Right lobe of liver (tissue), 6 donors: ENCODE measurements around the gene SPEM3. TPM values are rescaled to one million over a fixed set of nuclear protein-coding genes. Genes with fewer than 3 reads are reported as not detected.

Experiments
- ATAC-seq, 4 donors: fragments of 200-7000 bp; cut with Tn5 transposase; one replicate each; pipeline ENCODE4 v1.9.1; 2020; ENCODE audit warnings: mild to moderate bottlenecking in 4 of 4, moderate library complexity in 4 of 4
- DNase-seq, 3 donors: peaks; one replicate each; pipeline ENCODE4 v3.0.0-alpha.2; 2020
- H3K27ac ChIP-seq, 3 donors: fragments of 200-600 bp; one replicate each; pipeline ENCODE4 v1.8.0; 2022
- H3K27me3 ChIP-seq, 2 donors: fragments of 200-600 bp; one replicate each; pipeline ENCODE4 v1.8.0; 2022
- H3K36me3 ChIP-seq, 4 donors: fragments of 200-600 bp; sonication (generic) in 1 of 4; one replicate each; pipeline versions ENCODE4 v1.5.1 to v1.8.0; 2017 to 2022; ENCODE audit warnings: control low read depth in 1 of 4
- H3K4me1 ChIP-seq, 4 donors: fragments of 200-600 bp; sonication (generic) in 1 of 4; one replicate each; pipeline versions ENCODE4 v1.5.1 to v1.8.0; 2017 to 2022; ENCODE audit warnings: control low read depth in 1 of 4
- H3K4me3 ChIP-seq, 3 donors: fragments of 200-600 bp; one replicate each; pipeline ENCODE4 v1.8.0; 2022
- H3K9me3 ChIP-seq, 4 donors: fragments of 200-600 bp; sonication (generic) in 1 of 4; one replicate each; pipeline versions ENCODE4 v1.5.1 to v1.8.0; 2017 to 2022; ENCODE audit warnings: control low read depth in 1 of 4
- CTCF ChIP-seq, 4 donors: fragments of 200-600 bp in 3 of 4; fragments of 450-650 bp in 1 of 4; IDR thresholded peaks; one replicate each; pipeline versions ENCODE4 v1.5.1 to v1.8.0; 2016 to 2022; ENCODE audit warnings: antibody characterized with exemption in 4 of 4, mild to moderate bottlenecking in 2 of 4
- POLR2A ChIP-seq: fragments of 450-650 bp; IDR thresholded peaks from one replicate; pipeline ENCODE4 v1.6.1; 2017; ENCODE audit warnings: antibody characterized with exemption, mild to moderate bottlenecking
- WGBS: methylation state at CpG from one replicate; pipeline ENCODE4 v1.1.6; 2018; ENCODE audit warnings: low coverage, low lambda C conversion rate; ENCODE audit not compliant: insufficient coverage; ENCODE audit errors: missing lambda C conversion rate; 5-methylcytosine and 5-hydroxymethylcytosine counted together
- intact Hi-C, 2 donors: fragments of 100-400 bp; cut with DNase I; formaldehyde crosslinking; loops; one replicate each; pipeline versions ENCODE4 v1.11.2 to v1.14.1; 2022
- total RNA-seq, 6 experiments: library from RNA; depleted of rRNA in 2 of 6; stranded (reverse); fragments of >200 nt in 2 of 6; fragmentation: NEBNext Ultra II Directional in 3 of 6; extraction: Animal tissue kit (Norgen Biotek cat#: 25700) in 3 of 6; gene quantifications; one replicate each; pipeline versions ENCODE4 v1.1.0 to v1.2.4, GENCODE V29; 2016 to 2023
- donor health status: DM: no; HTN: yes; CAD: no.
- donor health status: DM: no; HTN: no; CAD: no.
- donor health status: DM: no; HTN: no; CAD: no.
- donor health status: DM: no; HTN: yes; CAD: no.
- donor health status: DM: no; HTN: yes; CAD: no.

Gene SPEM3
- total RNA-seq, 6 experiments from 2014 or later: not detected

- peak in 2 of 4 donors; percentile 1 to 2 for ATAC-seq
- no peaks in the 10 kb centered on the region for H3K27me3 ChIP-seq
- no peaks in the 10 kb centered on the region for H3K36me3 ChIP-seq
- no peaks in the 10 kb centered on the region for H3K9me3 ChIP-seq
- H3K4me1 ChIP-seq: peaks cover 0 to 42% (median 12%) of the 10 kb centered on the region in 4 donors
- 42% methylated on average over 36 of the region's 48 CpGs for WGBS
- H3K4me3 ChIP-seq: peak overlapping the region in 2 of 3 donors; percentile 12 to 24
- TF ChIP-seq POLR2A (no peak), CTCF (IDR thresholded peaks at IDR 0.05) (no peak)
- intact Hi-C loops: loop anchor here in 1 of 2 donors (5.0 kb wide), 1 partner anchor 81 kb away; the partner anchor contains the start of gene TMEM95
- no peak overlapping the region for H3K27ac ChIP-seq
- peak; percentile 74 to 82 (median 81) for DNase-seq
These were observed 9.4 kb downstream of the SPEM3 start for GRCh38 chr17:7437950-7438614.

- no peak for ATAC-seq
- peaks cover 0 to 42% (median 12%) of the 10 kb centered on the region in 4 donors for H3K4me1 ChIP-seq
- H3K36me3 ChIP-seq: no peaks in the 10 kb centered on the region
- H3K4me3 ChIP-seq: peak overlapping the region in 1 of 3 donors; percentile 24
- H3K27me3 ChIP-seq: no peaks in the 10 kb centered on the region
- WGBS: 52% methylated on average over 11 of the region's 11 CpGs
- H3K9me3 ChIP-seq: no peaks in the 10 kb centered on the region
- no peak overlapping the region for H3K27ac ChIP-seq
- TF ChIP-seq CTCF (IDR thresholded peaks at IDR 0.05) (no peak), POLR2A (no peak)
- intact Hi-C loops: loop anchor here in 1 of 2 donors (5.0 kb wide), 1 partner anchor 82 kb away; the partner anchor contains the start of gene TMEM95
- DNase-seq: no peak
These were observed 10.2 kb downstream of the SPEM3 start for GRCh38 chr17:7438656-7439460.

GRCh38 chr17:7439462-7440112 is 10.9 kb downstream of the SPEM3 start, which contains the start of gene FGF11:
TSS of gene FGF11 (plus strand) at chr17:7439512. CDS start at chr17:7439621, 109 bp downstream.
- Histone ChIP-seq H3K27ac (no peak within 1 kb of the TSS), H3K27me3 (no peaks in the 10 kb centered on the region), H3K4me3 (peak within 1 kb of the TSS; percentile 31 to 36 (median 33)), H3K4me1 (peaks cover 0 to 44% (median 14%) of the 10 kb centered on the region in 4 donors), H3K9me3 (no peaks in the 10 kb centered on the region), H3K36me3 (no peaks in the 10 kb centered on the region)
- intact Hi-C loops: loop anchor here in 1 of 2 donors (5.0 kb wide), 1 partner anchor 82 kb away; the partner anchor contains the start of gene TMEM95
- TF ChIP-seq POLR2A (no peak), CTCF (IDR thresholded peaks at IDR 0.05) (no peak)
- WGBS: 15% methylated on average over 17 of the region's 50 CpGs
- ATAC-seq (no peak), DNase-seq (peak in 1 of 3 donors; percentile 55)

- no peak for TF ChIP-seq CTCF (IDR thresholded peaks at IDR 0.05)
- no peak for TF ChIP-seq POLR2A
- no peak for ATAC-seq
- intact Hi-C loops: no loop called here
- Histone ChIP-seq H3K36me3 (no peaks in the 10 kb centered on the region), H3K27ac (no peak overlapping the region), H3K4me3 (peak overlapping the region; percentile 31 to 36 (median 33)), H3K9me3 (no peaks in the 10 kb centered on the region), H3K4me1 (peaks cover 0 to 44% (median 14%) of the 10 kb centered on the region in 4 donors), H3K27me3 (no peaks in the 10 kb centered on the region)
- DNase-seq: peak in 2 of 3 donors; percentile 68 to 69
- WGBS: 1% methylated on average over 28 of the region's 46 CpGs
These were observed 11.6 kb downstream of the SPEM3 start for GRCh38 chr17:7440113-7440833.
